Chondrocyte (in vitro differentiated cells): ENCODE measurements around the gene POPDC2. TPM values are rescaled to one million over a fixed set of nuclear protein-coding genes. Genes with fewer than 3 reads are reported as not detected.

Source experiments
- DNase-seq: peaks from one replicate; pipeline ENCODE4 v3.0.0; 2021; ENCODE audit warnings: mixed read lengths, low spot score
- H3K27ac Mint-ChIP-seq: one replicate; pipeline ENCODE4 v1.8.0; 2021; ENCODE audit warnings: mild to moderate bottlenecking, moderate library complexity, mixed read lengths; ENCODE audit not compliant: unreplicated experiment
- H3K27me3 Mint-ChIP-seq: 2 replicates; pipeline ENCODE4 v1.8.0; 2021; ENCODE audit warnings: low read depth, mixed read lengths
- H3K36me3 Mint-ChIP-seq: 2 replicates; pipeline ENCODE4 v1.8.0; 2021; ENCODE audit warnings: low read depth, mixed read lengths
- H3K4me1 Mint-ChIP-seq: 2 replicates; pipeline ENCODE4 v1.8.0; 2021; ENCODE audit warnings: low read depth, mild to moderate bottlenecking, mixed read lengths
- H3K4me3 Mint-ChIP-seq: one replicate; pipeline ENCODE4 v1.8.0; 2021; ENCODE audit warnings: mild to moderate bottlenecking, moderate library complexity, mixed read lengths; ENCODE audit not compliant: unreplicated experiment
- H3K9me3 Mint-ChIP-seq: 2 replicates; pipeline ENCODE4 v1.8.0; 2021; ENCODE audit warnings: low read depth, mixed read lengths
- long read RNA-seq: library from polyadenylated mRNA; stranded (forward); transcript quantifications from one replicate; pipeline ENCODE4 v2.0.0, GENCODE V29; 2021
- total RNA-seq: library from RNA; stranded (reverse); gene quantifications from 3 replicates; pipeline ENCODE4 v1.2.1, GENCODE V29; 2021
- TF ChIP-seq, protein P1 (sequence below): fragments of 200-600 bp; sonication (generic); IDR thresholded peaks from 2 replicates; pipeline ENCODE4 v1.5.0; 2021; ENCODE audit warnings: antibody characterized with exemption, mild to moderate bottlenecking, moderate library complexity

The POPDC2 gene, protein sequence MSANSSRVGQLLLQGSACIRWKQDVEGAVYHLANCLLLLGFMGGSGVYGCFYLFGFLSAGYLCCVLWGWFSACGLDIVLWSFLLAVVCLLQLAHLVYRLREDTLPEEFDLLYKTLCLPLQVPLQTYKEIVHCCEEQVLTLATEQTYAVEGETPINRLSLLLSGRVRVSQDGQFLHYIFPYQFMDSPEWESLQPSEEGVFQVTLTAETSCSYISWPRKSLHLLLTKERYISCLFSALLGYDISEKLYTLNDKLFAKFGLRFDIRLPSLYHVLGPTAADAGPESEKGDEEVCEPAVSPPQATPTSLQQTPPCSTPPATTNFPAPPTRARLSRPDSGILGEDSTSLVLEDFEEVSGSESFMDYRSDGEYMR
- 0.80 to 1.1 TPM (median 1.0 TPM) in 3 replicates for total RNA-seq
- long read RNA-seq, partial matches to known transcripts = 1 of 1 reads
- long read RNA-seq, other reads (novel, unspliced or antisense) = 0 of 1 reads

DNA sequence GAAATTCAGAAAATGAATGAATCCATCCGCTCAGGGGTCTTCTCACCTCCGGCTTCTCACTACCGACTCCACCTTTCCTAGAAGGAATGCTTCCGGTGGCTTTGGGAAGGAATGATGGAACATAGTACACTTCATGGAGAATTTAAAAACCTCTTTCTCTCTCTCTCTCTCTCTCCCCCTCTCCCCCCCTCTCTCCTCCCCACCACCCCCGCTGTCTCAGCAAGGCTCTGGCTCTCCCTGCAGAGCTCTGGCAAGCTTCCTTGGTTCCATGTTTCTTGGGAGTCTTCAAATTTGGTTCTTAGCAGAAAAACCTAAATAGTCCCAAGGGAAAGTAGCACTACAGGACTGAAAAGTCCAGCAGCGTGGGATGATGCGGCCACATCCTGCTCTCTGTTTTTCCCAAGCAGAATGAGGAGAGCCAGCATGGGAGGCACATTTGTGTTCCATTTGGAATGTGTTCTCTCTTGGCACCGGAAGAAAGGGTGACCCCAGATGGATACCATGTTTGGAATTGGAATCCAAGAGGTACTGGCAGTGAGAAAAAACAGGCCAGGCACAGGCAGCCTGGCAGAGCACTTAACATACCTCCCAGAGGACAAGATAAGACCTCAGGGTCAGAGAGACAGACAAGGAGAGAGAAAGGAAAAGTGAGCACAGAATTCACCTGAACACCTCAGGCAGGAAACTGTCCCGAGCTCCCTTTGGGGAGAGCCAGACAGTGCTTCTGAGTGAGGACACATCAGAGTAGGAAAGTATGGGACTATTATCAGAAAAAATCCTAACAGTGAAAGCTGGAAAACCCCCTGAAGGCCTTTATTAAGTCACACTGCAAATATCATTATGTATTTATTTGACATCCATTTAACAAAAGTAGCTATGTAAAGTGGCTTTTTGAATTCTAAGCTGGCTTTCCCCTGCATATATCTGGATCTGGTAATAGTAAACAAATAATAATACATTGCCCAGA, at the start of gene POPDC2:
TSS of gene POPDC2 (minus strand) at position 116 of the 967 bp plus-strand sequence. CDS start 166 bp downstream, outside the sequence.
- H3K4me3 Mint-ChIP-seq = no peak within 1 kb of the TSS
- peaks cover 9% of the 10 kb centered on the region for H3K4me1 Mint-ChIP-seq
- no peaks in the 10 kb centered on the region for H3K36me3 Mint-ChIP-seq
- DNase-seq = no peak
- TF ChIP-seq, protein P1, sequence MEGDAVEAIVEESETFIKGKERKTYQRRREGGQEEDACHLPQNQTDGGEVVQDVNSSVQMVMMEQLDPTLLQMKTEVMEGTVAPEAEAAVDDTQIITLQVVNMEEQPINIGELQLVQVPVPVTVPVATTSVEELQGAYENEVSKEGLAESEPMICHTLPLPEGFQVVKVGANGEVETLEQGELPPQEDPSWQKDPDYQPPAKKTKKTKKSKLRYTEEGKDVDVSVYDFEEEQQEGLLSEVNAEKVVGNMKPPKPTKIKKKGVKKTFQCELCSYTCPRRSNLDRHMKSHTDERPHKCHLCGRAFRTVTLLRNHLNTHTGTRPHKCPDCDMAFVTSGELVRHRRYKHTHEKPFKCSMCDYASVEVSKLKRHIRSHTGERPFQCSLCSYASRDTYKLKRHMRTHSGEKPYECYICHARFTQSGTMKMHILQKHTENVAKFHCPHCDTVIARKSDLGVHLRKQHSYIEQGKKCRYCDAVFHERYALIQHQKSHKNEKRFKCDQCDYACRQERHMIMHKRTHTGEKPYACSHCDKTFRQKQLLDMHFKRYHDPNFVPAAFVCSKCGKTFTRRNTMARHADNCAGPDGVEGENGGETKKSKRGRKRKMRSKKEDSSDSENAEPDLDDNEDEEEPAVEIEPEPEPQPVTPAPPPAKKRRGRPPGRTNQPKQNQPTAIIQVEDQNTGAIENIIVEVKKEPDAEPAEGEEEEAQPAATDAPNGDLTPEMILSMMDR = no peak
- no peaks in the 10 kb centered on the region for H3K27me3 Mint-ChIP-seq
- H3K9me3 Mint-ChIP-seq = no peaks in the 10 kb centered on the region
- H3K27ac Mint-ChIP-seq = peak within 1 kb of the TSS; percentile 46

DNA sequence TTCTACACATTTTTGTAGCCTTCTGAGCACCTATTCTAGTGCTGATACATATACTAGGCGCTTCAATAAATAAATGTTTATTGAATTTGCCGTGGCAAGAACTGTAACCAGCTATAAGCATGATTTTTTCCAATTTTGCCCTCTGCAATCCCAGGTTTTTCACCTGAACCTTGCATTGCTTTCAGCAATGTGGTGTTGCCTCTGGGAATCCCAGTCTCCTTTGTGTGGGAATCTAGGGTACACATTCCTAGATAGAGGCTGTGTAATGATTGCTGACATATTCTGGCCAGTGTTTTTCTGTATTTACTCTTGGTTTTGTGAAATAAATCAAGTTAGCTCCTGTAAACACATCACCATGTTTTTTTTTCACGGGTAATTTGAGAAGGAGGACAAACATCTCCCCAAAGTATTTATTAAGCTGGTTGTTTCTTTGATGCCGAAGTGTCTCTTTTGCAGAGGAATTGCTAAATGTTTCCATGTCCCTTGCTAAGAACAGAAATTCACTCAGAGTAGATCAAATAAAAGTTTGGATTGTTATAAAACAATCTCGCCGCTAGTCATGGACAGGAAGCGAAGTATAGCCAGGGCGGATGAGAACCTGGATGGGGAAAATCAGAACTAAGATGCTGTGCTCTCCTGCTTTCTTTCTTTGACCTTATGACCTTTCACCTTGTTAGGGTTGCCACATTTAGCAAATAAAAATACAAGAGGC, 43.6 kb upstream of the POPDC2 start:
- Mint-ChIP-seq H3K4me3 (peak overlapping the region; percentile 71), H3K27ac (no peak overlapping the region), H3K27me3 (no peaks in the 10 kb centered on the region), H3K36me3 (no peaks in the 10 kb centered on the region), H3K9me3 (no peaks in the 10 kb centered on the region), H3K4me1 (peaks cover 18% of the 10 kb centered on the region)
- DNase-seq = no peak
- TF ChIP-seq, protein P1 = no peak

DNA sequence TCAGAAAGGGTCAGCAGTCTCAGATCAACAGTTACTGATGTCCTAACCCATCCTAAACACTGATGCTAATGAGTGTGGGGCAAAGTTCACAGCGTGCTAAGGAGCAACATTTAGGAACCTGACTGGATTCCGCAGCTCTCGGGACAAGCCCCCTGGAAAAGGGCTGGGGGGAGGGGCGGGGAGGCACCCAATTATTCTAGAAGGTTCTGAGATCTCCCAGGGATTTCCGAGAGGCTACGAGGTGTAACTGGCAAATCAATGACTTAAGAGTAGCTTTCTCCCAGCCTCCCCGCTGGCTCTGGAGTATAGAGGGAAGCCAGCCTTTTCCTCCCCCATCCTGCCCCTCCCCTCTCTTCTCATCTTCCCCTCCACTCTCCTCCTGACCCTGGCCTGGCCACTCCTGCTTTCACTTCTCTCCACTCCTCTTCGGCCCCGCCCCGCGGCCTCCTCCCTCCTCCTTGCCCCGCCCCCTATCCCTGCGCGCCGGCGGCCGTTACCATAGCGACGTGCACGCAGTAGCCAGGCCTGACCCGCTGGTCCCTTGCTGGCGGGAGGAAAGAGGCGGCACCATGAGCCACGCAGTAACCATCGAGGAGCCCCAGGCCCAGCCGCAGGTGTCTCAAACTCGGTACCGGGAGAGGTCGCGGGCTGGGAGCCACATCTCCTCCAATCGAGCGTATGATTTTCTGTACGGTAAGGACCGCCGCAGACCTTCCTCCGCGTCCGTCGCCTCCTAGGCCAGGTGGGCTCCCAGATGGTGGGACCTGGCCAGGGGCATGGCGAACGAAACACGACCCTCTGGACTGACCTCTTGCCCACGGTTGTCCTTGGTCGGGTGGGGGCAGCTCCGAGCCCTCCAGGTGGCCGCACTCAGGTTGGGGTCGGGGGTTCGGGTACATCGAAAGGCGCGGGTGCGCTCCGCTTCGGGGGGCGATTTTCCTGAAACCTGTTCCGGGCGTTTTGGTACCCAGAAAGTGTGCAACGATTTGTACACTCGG, 42.4 kb upstream of the POPDC2 start, which contains the start of gene CFAP91:
TSS of gene CFAP91 (plus strand) at position 493 of the 998 bp plus-strand sequence. CDS start at position 570, 77 bp downstream.
- peaks cover 18% of the 10 kb centered on the region for H3K4me1 Mint-ChIP-seq
- no peaks in the 10 kb centered on the region for H3K27me3 Mint-ChIP-seq
- TF ChIP-seq, protein P1 = no peak
- H3K4me3 Mint-ChIP-seq = peak within 1 kb of the TSS; percentile 71
- peak; percentile 96 for DNase-seq
- H3K36me3 Mint-ChIP-seq = no peaks in the 10 kb centered on the region
- H3K9me3 Mint-ChIP-seq = no peaks in the 10 kb centered on the region
- H3K27ac Mint-ChIP-seq = no peak within 1 kb of the TSS

DNA sequence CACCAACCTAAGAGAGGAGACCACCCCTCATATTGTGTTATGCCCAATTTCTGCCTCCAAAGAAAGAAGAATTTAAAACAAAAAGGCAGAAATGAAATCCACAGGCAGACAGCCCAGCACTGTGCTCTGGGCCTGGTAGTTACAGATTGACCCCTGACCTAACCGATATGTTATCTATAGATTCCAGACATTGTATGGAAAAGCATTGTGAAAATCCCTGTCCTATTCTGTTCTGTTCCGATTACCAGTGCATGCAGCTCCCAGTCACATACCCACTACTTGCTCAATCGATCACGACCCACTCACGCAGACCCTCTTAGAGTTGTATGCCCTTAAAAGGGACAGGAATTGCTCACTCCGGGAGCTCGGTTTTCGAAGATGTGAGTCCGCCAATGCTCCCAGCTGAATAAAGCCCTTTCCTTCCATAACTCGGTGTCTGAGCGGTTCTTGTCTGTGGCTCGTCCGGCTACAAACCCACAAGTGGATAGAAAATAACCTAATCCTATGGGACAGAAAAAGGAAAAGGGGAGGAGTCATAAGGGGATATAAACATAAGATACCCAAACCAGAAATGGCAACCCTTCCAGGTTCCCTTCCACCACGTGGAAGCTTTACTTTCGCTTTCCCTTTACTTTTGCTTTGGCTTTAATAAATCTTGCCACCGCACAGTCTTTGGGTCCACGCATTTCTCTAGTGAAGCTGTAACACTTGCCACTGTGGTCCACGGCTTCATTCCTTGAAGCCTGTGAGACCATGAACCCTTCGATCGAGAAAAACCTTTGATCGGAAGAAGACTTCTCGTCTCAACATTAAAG, 40.7 kb upstream of the POPDC2 start:
- Mint-ChIP-seq H3K27ac (no peak overlapping the region), H3K36me3 (no peaks in the 10 kb centered on the region), H3K9me3 (no peaks in the 10 kb centered on the region), H3K27me3 (no peaks in the 10 kb centered on the region), H3K4me1 (peaks cover 18% of the 10 kb centered on the region), H3K4me3 (no peak overlapping the region)
- TF ChIP-seq, protein P1 = no peak
- no peak for DNase-seq
